Sigmoid colon (tissue), 4 donors: ENCODE results near the gene RAI2.

ENCODE experiments used
- EP300 ChIP-seq, 4 donors: sonication (generic); formaldehyde crosslinking; IDR thresholded peaks; one replicate each; pipeline ENCODE4 v1.6.1; 2017; ENCODE audit warnings: antibody characterized with exemption in 4 of 4
- POLR2A ChIP-seq, 2 donors: fragments of 450-650 bp; IDR thresholded peaks; one replicate each; pipeline ENCODE4 v1.6.1; 2016; ENCODE audit warnings: antibody characterized with exemption in 2 of 2, mild to moderate bottlenecking in 2 of 2, moderate library complexity in 2 of 2
- POLR2AphosphoS5 ChIP-seq, 4 donors: sonication (generic); formaldehyde crosslinking; IDR thresholded peaks; one replicate each; pipeline ENCODE4 v1.6.1; 2017; ENCODE audit warnings: antibody characterized with exemption in 4 of 4
- TF ChIP-seq, protein P1 (sequence below), 4 experiments: fragments of 450-650 bp in 3 of 4; fragments of 200-600 bp in 1 of 4; IDR thresholded peaks; one replicate each; pipeline ENCODE4 v1.5.1; 2016 to 2019; ENCODE audit warnings: antibody characterized with exemption in 4 of 4, mild to moderate bottlenecking in 3 of 4, moderate library complexity in 2 of 4

GRCh38 chrX:17774053-17774452 lies 87.0 kb downstream of the RAI2 start:
- TF ChIP-seq, protein P1, sequence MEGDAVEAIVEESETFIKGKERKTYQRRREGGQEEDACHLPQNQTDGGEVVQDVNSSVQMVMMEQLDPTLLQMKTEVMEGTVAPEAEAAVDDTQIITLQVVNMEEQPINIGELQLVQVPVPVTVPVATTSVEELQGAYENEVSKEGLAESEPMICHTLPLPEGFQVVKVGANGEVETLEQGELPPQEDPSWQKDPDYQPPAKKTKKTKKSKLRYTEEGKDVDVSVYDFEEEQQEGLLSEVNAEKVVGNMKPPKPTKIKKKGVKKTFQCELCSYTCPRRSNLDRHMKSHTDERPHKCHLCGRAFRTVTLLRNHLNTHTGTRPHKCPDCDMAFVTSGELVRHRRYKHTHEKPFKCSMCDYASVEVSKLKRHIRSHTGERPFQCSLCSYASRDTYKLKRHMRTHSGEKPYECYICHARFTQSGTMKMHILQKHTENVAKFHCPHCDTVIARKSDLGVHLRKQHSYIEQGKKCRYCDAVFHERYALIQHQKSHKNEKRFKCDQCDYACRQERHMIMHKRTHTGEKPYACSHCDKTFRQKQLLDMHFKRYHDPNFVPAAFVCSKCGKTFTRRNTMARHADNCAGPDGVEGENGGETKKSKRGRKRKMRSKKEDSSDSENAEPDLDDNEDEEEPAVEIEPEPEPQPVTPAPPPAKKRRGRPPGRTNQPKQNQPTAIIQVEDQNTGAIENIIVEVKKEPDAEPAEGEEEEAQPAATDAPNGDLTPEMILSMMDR (IDR thresholded peaks at IDR 0.05), result no peak
- TF ChIP-seq POLR2AphosphoS5 (IDR thresholded peaks at IDR 0.05) (no peak), EP300 (IDR thresholded peaks at IDR 0.05) (no peak), POLR2A (IDR thresholded peaks at IDR 0.05) (no peak)
